Esophagus muscularis mucosa (tissue), 4 donors: ENCODE data around the gene PEX26. TPM values are rescaled to one million over a fixed set of nuclear protein-coding genes. Genes with fewer than 3 reads are reported as not detected.

Experiments used
- DNase-seq: peaks from one replicate; pipeline ENCODE4 v3.0.0-alpha.2; 2017; ENCODE audit errors: extremely low spot score
- H3K27ac ChIP-seq, 4 donors: fragments of 200-600 bp; sonication (generic); replicated peaks in 1 of 4; 1 replicate in 3 of 4; 2 replicates in 1 of 4; pipeline ENCODE4 v1.5.1; 2016 to 2019; ENCODE audit warnings: mild to moderate bottlenecking in 1 of 4
- H3K27me3 ChIP-seq, 4 donors: fragments of 200-600 bp; sonication (generic); one replicate each; pipeline versions ENCODE4 v1.5.1 to v1.6.0; 2016 to 2019
- H3K36me3 ChIP-seq, 4 donors: fragments of 200-600 bp; sonication (generic); one replicate each; pipeline ENCODE4 v1.5.1; 2016 to 2019
- H3K4me1 ChIP-seq, 4 donors: fragments of 200-600 bp; sonication (generic); one replicate each; pipeline ENCODE4 v1.5.1; 2016 to 2019
- H3K4me3 ChIP-seq, 4 donors: fragments of 200-600 bp; sonication (generic); 1 replicate in 2 of 4; 2 replicates in 2 of 4; pipeline ENCODE4 v1.5.1; 2016 to 2019; ENCODE audit warnings: mild to moderate bottlenecking in 4 of 4, moderate library complexity in 1 of 4
- H3K9me3 ChIP-seq, 4 donors: fragments of 200-600 bp; sonication (generic); 1 replicate in 3 of 4; 2 replicates in 1 of 4; pipeline ENCODE4 v1.5.1; 2016 to 2019
- EP300 ChIP-seq: sonication (generic); formaldehyde crosslinking; IDR thresholded peaks from one replicate; pipeline ENCODE4 v1.6.1; 2017; ENCODE audit warnings: antibody characterized with exemption
- POLR2A ChIP-seq: fragments of 450-650 bp; IDR thresholded peaks from one replicate; pipeline ENCODE4 v1.6.1; 2017; ENCODE audit warnings: antibody characterized with exemption, moderate library complexity, mild to moderate bottlenecking, low read depth
- POLR2AphosphoS5 ChIP-seq, 2 donors: sonication (generic); formaldehyde crosslinking; IDR thresholded peaks; one replicate each; pipeline ENCODE4 v1.6.1; 2017; ENCODE audit warnings: antibody characterized with exemption in 2 of 2
- WGBS: methylation state at CpG from one replicate; pipeline ENCODE4 v1.1.5; 2018; 5-methylcytosine and 5-hydroxymethylcytosine counted together
- intact Hi-C: fragments of 100-400 bp; cut with DNase I; formaldehyde crosslinking; loops from one replicate; pipeline ENCODE4 v1.15.1; 2023
- total RNA-seq, 4 donors: library from RNA; depleted of rRNA; stranded (reverse); fragments of >200 nt; gene quantifications; one replicate each; pipeline versions ENCODE4 v1.1.0 to v1.2.1, GENCODE V29; 2016
- TF ChIP-seq, protein P1 (sequence below), 3 experiments: fragments of 200-600 bp in 2 of 3; fragments of 450-650 bp in 1 of 3; sonication (generic) in 2 of 3; IDR thresholded peaks; one replicate each; pipeline ENCODE4 v1.5.1; 2017 to 2019; ENCODE audit warnings: antibody characterized with exemption in 3 of 3, mild to moderate bottlenecking in 2 of 3, moderate library complexity in 1 of 3

Gene PEX26
- total RNA-seq, 4 donors from 2014 or later, result 19.7 to 54.2 (median 33.6) TPM

DNA sequence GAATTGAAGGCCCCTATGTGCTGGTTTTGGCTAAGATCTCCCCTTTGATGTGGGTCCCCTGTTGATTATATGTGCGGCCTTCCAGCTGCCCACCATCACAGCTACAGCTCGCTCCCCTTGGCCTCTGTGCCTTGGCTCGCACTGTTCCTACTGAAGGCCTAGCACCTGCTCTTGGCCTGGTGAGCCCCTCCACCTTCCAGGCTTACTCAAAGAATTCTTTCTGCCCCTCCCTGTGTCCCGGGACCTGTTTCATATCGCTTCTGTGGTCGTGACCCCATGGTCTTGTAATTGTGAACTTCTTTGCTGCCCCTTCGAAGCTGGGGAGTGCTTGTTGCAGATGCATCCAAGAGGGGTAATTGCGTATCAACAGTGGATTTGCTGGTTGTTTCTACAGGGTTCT lies 12.5 kb downstream of the PEX26 start:
- intact Hi-C loops, result no loop called here
- peaks cover 22 to 46% (median 40%) of the 10 kb centered on the region in 4 donors for H3K4me1 ChIP-seq
- peak overlapping the region; percentile 84 to 90 (median 89) for H3K27ac ChIP-seq
- TF ChIP-seq POLR2A, result no peak
- TF ChIP-seq EP300, result no peak
- TF ChIP-seq POLR2AphosphoS5 (IDR thresholded peaks at IDR 0.05), result no peak
- TF ChIP-seq, protein P1, sequence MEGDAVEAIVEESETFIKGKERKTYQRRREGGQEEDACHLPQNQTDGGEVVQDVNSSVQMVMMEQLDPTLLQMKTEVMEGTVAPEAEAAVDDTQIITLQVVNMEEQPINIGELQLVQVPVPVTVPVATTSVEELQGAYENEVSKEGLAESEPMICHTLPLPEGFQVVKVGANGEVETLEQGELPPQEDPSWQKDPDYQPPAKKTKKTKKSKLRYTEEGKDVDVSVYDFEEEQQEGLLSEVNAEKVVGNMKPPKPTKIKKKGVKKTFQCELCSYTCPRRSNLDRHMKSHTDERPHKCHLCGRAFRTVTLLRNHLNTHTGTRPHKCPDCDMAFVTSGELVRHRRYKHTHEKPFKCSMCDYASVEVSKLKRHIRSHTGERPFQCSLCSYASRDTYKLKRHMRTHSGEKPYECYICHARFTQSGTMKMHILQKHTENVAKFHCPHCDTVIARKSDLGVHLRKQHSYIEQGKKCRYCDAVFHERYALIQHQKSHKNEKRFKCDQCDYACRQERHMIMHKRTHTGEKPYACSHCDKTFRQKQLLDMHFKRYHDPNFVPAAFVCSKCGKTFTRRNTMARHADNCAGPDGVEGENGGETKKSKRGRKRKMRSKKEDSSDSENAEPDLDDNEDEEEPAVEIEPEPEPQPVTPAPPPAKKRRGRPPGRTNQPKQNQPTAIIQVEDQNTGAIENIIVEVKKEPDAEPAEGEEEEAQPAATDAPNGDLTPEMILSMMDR (IDR thresholded peaks at IDR 0.05), result no peak
- 89% methylated on average over 8 of the region's 8 CpGs for WGBS
- DNase-seq, result no peak
- no peak overlapping the region for H3K4me3 ChIP-seq
- H3K27me3 ChIP-seq, result no peaks in the 10 kb centered on the region
- H3K36me3 ChIP-seq, result peaks cover 24 to 59% (median 50%) of the 10 kb centered on the region in 4 donors
- no peaks in the 10 kb centered on the region for H3K9me3 ChIP-seq

DNA sequence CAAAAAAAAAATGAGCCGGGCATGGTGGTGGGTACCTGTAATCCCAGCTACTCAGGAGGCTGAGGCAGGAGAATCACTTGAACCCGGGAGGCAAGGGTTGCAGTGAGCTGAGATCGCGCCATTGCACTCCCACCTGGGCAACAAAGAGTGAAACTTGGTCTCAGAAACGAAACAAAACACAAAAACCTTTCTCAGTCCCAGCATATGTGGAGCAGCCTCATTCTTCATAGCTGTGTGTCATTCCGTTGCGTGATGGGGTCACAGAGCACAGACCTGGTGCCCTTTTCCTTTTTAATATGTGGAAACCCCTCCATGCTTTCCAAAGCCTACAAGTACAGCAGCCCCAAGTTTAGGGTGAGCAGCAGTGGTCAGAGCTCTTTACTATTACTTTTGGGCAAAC lies 13.7 kb downstream of the PEX26 start:
- H3K4me1 ChIP-seq, result peaks cover 24 to 58% (median 49%) of the 10 kb centered on the region in 4 donors
- WGBS, result 56% methylated on average over 7 of the region's 7 CpGs
- H3K9me3 ChIP-seq, result no peaks in the 10 kb centered on the region
- peak overlapping the region; percentile 44 to 48 (median 45) for H3K4me3 ChIP-seq
- peak overlapping the region; percentile 84 to 90 (median 89) for H3K27ac ChIP-seq
- peaks cover 21 to 47% (median 38%) of the 10 kb centered on the region in 4 donors for H3K36me3 ChIP-seq
- intact Hi-C loops, result no loop called here
- TF ChIP-seq, protein P1 (IDR thresholded peaks at IDR 0.05), result no peak
- TF ChIP-seq EP300 (no peak), POLR2A (no peak), POLR2AphosphoS5 (IDR thresholded peaks at IDR 0.05) (no peak)
- DNase-seq, result no peak
- no peaks in the 10 kb centered on the region for H3K27me3 ChIP-seq

DNA sequence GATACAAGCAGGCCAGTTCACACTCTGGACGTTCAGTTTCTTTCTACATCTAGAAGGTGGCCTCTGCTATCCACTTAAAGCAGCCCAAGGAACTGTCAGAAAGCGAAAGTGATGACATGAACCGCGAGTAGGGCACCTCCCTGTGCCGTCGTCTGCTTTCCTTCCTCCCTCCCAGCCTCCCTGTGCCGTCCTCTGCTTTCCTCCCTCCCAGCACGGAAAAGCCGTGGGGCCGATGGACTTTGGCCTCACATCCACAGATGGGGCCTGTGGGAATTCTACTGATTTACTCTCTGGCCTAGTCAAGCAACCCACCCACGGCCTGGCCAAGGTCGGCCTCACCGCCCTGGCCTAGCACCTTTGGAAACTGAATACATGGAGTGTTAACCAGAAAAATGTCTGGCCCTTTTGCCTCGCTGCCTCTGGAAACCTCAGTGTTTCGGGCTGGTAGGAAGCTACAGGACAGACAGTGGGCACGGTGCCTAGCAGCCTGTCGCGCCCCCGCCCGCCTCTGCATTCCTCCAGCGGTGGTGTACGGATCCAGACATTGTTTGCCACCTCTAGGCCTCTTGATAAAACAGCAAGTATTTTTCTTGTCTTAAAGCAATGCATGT lies 14.2 kb downstream of the PEX26 start:
- WGBS, result 43% methylated on average over 22 of the region's 22 CpGs
- TF ChIP-seq EP300 (no peak), POLR2A (no peak), POLR2AphosphoS5 (IDR thresholded peaks at IDR 0.05) (peak; percentile 16 to 51)
- TF ChIP-seq, protein P1 (IDR thresholded peaks at IDR 0.05), result peak in 1 of 3 experiments; percentile 26
- peak overlapping the region; percentile 44 to 48 (median 45) for H3K4me3 ChIP-seq

DNA sequence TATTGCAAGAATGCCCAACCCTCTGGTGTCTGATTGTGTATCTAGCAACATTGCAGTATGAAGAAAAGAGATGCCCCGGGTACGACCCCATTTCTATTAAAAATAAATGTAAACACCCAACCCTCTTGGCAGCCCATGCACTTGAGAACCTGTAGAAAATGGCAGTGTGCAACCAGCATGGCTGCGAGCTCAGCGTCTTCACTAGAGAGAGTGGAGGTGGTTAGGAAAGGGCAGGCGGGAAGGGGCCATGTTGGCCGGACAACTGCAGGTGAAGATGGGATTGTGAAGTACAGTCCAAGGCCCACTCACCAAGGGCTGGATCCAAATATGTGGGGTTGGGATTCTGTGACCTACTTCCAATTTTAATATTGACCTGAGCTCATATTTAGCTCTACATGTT lies 15.9 kb downstream of the PEX26 start:
- whole genome bisulfite sequencing, result 87% methylated on average over 6 of the region's 6 CpGs
- Histone ChIP-seq H3K4me3 (no peak overlapping the region), H3K27ac (peak overlapping the region; percentile 84 to 90 (median 89)), H3K36me3 (peaks cover 1 to 25% (median 18%) of the 10 kb centered on the region in 4 donors), H3K4me1 (peaks cover 23 to 62% (median 49%) of the 10 kb centered on the region in 4 donors), H3K9me3 (no peaks in the 10 kb centered on the region), H3K27me3 (no peaks in the 10 kb centered on the region)
- no peak for TF ChIP-seq POLR2AphosphoS5 (IDR thresholded peaks at IDR 0.05)
- TF ChIP-seq POLR2A, result no peak
- TF ChIP-seq, protein P1 (IDR thresholded peaks at IDR 0.05), result no peak
- TF ChIP-seq EP300, result no peak
- no peak for DNase-seq
- intact Hi-C loops, result no loop called here

More for the DNA sequence above, 14.2 kb downstream of the PEX26 start:
- Histone ChIP-seq H3K27ac (peak overlapping the region; percentile 84 to 90 (median 89)), H3K27me3 (no peaks in the 10 kb centered on the region), H3K36me3 (peaks cover 17 to 41% (median 34%) of the 10 kb centered on the region in 4 donors), H3K9me3 (no peaks in the 10 kb centered on the region), H3K4me1 (peaks cover 24 to 62% (median 49%) of the 10 kb centered on the region in 4 donors)
- peak; percentile 93 for DNase-seq
- intact Hi-C loops, result no loop called here
